Right lobe of liver (tissue), 6 donors: ENCODE measurements around the gene HORMAD2. TPM values are rescaled to one million over a fixed set of nuclear protein-coding genes. Genes with fewer than 3 reads are reported as not detected.

Experiments used
- ATAC-seq, 4 donors: fragments of 200-7000 bp; cut with Tn5 transposase; one replicate each; pipeline ENCODE4 v1.9.1; 2020; ENCODE audit warnings: mild to moderate bottlenecking in 4 of 4, moderate library complexity in 4 of 4
- DNase-seq, 3 donors: peaks; one replicate each; pipeline ENCODE4 v3.0.0-alpha.2; 2020
- H3K27ac ChIP-seq, 3 donors: fragments of 200-600 bp; one replicate each; pipeline ENCODE4 v1.8.0; 2022
- H3K27me3 ChIP-seq, 2 donors: fragments of 200-600 bp; one replicate each; pipeline ENCODE4 v1.8.0; 2022
- H3K36me3 ChIP-seq, 4 donors: fragments of 200-600 bp; sonication (generic) in 1 of 4; one replicate each; pipeline versions ENCODE4 v1.5.1 to v1.8.0; 2017 to 2022; ENCODE audit warnings: control low read depth in 1 of 4
- H3K4me1 ChIP-seq, 4 donors: fragments of 200-600 bp; sonication (generic) in 1 of 4; one replicate each; pipeline versions ENCODE4 v1.5.1 to v1.8.0; 2017 to 2022; ENCODE audit warnings: control low read depth in 1 of 4
- H3K4me3 ChIP-seq, 3 donors: fragments of 200-600 bp; one replicate each; pipeline ENCODE4 v1.8.0; 2022
- H3K9me3 ChIP-seq, 4 donors: fragments of 200-600 bp; sonication (generic) in 1 of 4; one replicate each; pipeline versions ENCODE4 v1.5.1 to v1.8.0; 2017 to 2022; ENCODE audit warnings: control low read depth in 1 of 4
- POLR2A ChIP-seq: fragments of 450-650 bp; IDR thresholded peaks from one replicate; pipeline ENCODE4 v1.6.1; 2017; ENCODE audit warnings: antibody characterized with exemption, mild to moderate bottlenecking
- WGBS: methylation state at CpG from one replicate; pipeline ENCODE4 v1.1.6; 2018; ENCODE audit warnings: low coverage, low lambda C conversion rate; ENCODE audit not compliant: insufficient coverage; ENCODE audit errors: missing lambda C conversion rate; 5-methylcytosine and 5-hydroxymethylcytosine counted together
- intact Hi-C, 2 donors: fragments of 100-400 bp; cut with DNase I; formaldehyde crosslinking; loops; one replicate each; pipeline versions ENCODE4 v1.11.2 to v1.14.1; 2022
- total RNA-seq, 6 experiments: library from RNA; depleted of rRNA in 2 of 6; stranded (reverse); fragments of >200 nt in 2 of 6; fragmentation: NEBNext Ultra II Directional in 3 of 6; extraction: Animal tissue kit (Norgen Biotek cat#: 25700) in 3 of 6; gene quantifications; one replicate each; pipeline versions ENCODE4 v1.1.0 to v1.2.4, GENCODE V29; 2016 to 2023
- TF ChIP-seq, protein P1 (sequence below), 4 donors: fragments of 200-600 bp in 3 of 4; fragments of 450-650 bp in 1 of 4; IDR thresholded peaks; one replicate each; pipeline versions ENCODE4 v1.5.1 to v1.8.0; 2016 to 2022; ENCODE audit warnings: antibody characterized with exemption in 4 of 4, mild to moderate bottlenecking in 2 of 4
- donor health status: DM: no; HTN: yes; CAD: no.
- donor health status: DM: no; HTN: no; CAD: no.
- donor health status: DM: no; HTN: no; CAD: no.
- donor health status: DM: no; HTN: yes; CAD: no.
- donor health status: DM: no; HTN: yes; CAD: no.

The HORMAD2 gene
- total RNA-seq, 6 experiments from 2014 or later, result 0.50 to 3.0 (median 1.6) TPM; not detected in 1

GRCh38 chr22:30087611-30088010, 7.3 kb downstream of the HORMAD2 start:
- no peak for TF ChIP-seq POLR2A
- TF ChIP-seq, protein P1, sequence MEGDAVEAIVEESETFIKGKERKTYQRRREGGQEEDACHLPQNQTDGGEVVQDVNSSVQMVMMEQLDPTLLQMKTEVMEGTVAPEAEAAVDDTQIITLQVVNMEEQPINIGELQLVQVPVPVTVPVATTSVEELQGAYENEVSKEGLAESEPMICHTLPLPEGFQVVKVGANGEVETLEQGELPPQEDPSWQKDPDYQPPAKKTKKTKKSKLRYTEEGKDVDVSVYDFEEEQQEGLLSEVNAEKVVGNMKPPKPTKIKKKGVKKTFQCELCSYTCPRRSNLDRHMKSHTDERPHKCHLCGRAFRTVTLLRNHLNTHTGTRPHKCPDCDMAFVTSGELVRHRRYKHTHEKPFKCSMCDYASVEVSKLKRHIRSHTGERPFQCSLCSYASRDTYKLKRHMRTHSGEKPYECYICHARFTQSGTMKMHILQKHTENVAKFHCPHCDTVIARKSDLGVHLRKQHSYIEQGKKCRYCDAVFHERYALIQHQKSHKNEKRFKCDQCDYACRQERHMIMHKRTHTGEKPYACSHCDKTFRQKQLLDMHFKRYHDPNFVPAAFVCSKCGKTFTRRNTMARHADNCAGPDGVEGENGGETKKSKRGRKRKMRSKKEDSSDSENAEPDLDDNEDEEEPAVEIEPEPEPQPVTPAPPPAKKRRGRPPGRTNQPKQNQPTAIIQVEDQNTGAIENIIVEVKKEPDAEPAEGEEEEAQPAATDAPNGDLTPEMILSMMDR (IDR thresholded peaks at IDR 0.05), result no peak
- intact Hi-C loops, result loop anchor here in 1 of 2 donors (10.0 kb wide), 1 partner anchor 73 kb away; no protein-coding TSS in a partner anchor
- H3K27ac ChIP-seq, result no peak overlapping the region

DNA sequence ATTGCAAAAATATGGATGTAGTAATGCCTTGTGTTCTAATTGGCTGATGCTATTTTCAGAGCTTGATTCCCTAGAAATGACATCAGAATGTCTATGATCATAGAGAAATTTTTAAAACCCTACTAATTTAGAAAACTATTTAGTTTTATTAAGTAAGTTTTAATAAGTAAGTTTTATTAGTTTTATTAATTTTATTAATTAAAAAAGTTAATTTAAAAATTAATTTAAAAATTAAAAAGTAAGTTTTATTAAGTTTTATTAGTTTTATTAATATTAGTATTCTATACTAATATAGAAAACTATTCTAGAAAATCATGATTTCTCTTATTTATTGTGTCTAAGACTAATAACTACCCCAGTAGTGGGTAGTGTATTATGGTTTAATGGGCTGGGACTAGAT, 8.2 kb downstream of the HORMAD2 start:
- Histone ChIP-seq H3K4me3 (no peak overlapping the region), H3K4me1 (no peaks in the 10 kb centered on the region), H3K27me3 (no peaks in the 10 kb centered on the region), H3K36me3 (no peaks in the 10 kb centered on the region), H3K9me3 (no peaks in the 10 kb centered on the region), H3K27ac (no peak overlapping the region)
- ATAC-seq, result no peak
- no peak for TF ChIP-seq POLR2A
- TF ChIP-seq, protein P1 (IDR thresholded peaks at IDR 0.05), result no peak
- DNase-seq, result no peak
- intact Hi-C loops, result loop anchor here in 1 of 2 donors (10.0 kb wide), 1 partner anchor 74 kb away; no protein-coding TSS in a partner anchor

More at GRCh38 chr22:30087611-30088010, 7.3 kb downstream of the HORMAD2 start:
- Histone ChIP-seq H3K4me3 (no peak overlapping the region), H3K36me3 (no peaks in the 10 kb centered on the region), H3K4me1 (no peaks in the 10 kb centered on the region), H3K9me3 (no peaks in the 10 kb centered on the region), H3K27me3 (no peaks in the 10 kb centered on the region)
- DNase-seq (no peak), ATAC-seq (no peak)

DNA sequence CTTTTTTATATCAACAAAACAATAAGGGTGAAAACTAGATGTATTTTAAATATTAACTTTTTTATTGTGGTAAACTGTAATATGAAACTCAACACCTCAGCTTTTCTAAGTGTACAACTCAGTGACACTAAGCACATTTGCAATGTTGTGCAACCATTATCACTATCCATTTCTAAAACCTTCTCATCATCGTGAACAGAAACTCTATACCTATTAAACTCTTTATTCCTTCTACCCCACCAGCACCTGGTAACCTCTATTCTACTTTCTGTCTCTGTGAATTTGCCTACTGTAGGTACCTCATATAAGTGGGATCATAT, 9.4 kb downstream of the HORMAD2 start:
- H3K4me3 ChIP-seq, result no peak overlapping the region
- H3K36me3 ChIP-seq, result no peaks in the 10 kb centered on the region
- ATAC-seq, result peak in 2 of 4 donors; percentile 37 to 39
- intact Hi-C loops, result loop anchor here in 1 of 2 donors (10.0 kb wide), 1 partner anchor 75 kb away; no protein-coding TSS in a partner anchor
- no peak overlapping the region for H3K27ac ChIP-seq
- DNase-seq, result no peak
- 24% methylated on average over 1 of the region's 1 CpG for WGBS
- H3K27me3 ChIP-seq, result no peaks in the 10 kb centered on the region
- no peaks in the 10 kb centered on the region for H3K9me3 ChIP-seq
- no peak for TF ChIP-seq POLR2A
- TF ChIP-seq, protein P1 (IDR thresholded peaks at IDR 0.05), result no peak
- H3K4me1 ChIP-seq, result no peaks in the 10 kb centered on the region

- no peak for TF ChIP-seq POLR2A
- TF ChIP-seq, protein P1 (IDR thresholded peaks at IDR 0.05), result no peak
- no peak overlapping the region for H3K27ac ChIP-seq
- no peak for ATAC-seq
- no peaks in the 10 kb centered on the region for H3K9me3 ChIP-seq
- no peaks in the 10 kb centered on the region for H3K36me3 ChIP-seq
- no peak overlapping the region for H3K4me3 ChIP-seq
- H3K27me3 ChIP-seq, result no peaks in the 10 kb centered on the region
- H3K4me1 ChIP-seq, result no peaks in the 10 kb centered on the region
- intact Hi-C loops, result loop anchor here (5.0 to 10.0 kb wide), 2 partner anchors 370 to 398 kb away; partner anchors contain the start of gene CABP7 (in 1 of the 2)
- no peak for DNase-seq
- WGBS, result 67% methylated on average over 1 of the region's 1 CpG
These were observed 12.4 kb downstream of the HORMAD2 start for GRCh38 chr22:30092686-30093085.

- intact Hi-C loops, result loop anchor here (5.0 to 10.0 kb wide), 2 partner anchors 373 to 400 kb away; partner anchors contain the start of gene CABP7 (in 1 of the 2)
- TF ChIP-seq, protein P1 (IDR thresholded peaks at IDR 0.05), result no peak
- TF ChIP-seq POLR2A, result no peak
These were observed 14.5 kb downstream of the HORMAD2 start for GRCh38 chr22:30094804-30095203.

More at GRCh38 chr22:30094804-30095203, 14.5 kb downstream of the HORMAD2 start:
- Histone ChIP-seq H3K4me1 (no peaks in the 10 kb centered on the region), H3K9me3 (no peaks in the 10 kb centered on the region), H3K4me3 (no peak overlapping the region), H3K27ac (no peak overlapping the region), H3K27me3 (no peaks in the 10 kb centered on the region), H3K36me3 (no peaks in the 10 kb centered on the region)
- 91% methylated on average over 1 of the region's 1 CpG for WGBS
- ATAC-seq, result no peak
- DNase-seq, result no peak
